ENCODE data around the gene ABHD16A.
A peak's percentile ranks its signal among the peaks of the same experiment; 100 is the strongest.

The ABHD16A gene

DNA sequence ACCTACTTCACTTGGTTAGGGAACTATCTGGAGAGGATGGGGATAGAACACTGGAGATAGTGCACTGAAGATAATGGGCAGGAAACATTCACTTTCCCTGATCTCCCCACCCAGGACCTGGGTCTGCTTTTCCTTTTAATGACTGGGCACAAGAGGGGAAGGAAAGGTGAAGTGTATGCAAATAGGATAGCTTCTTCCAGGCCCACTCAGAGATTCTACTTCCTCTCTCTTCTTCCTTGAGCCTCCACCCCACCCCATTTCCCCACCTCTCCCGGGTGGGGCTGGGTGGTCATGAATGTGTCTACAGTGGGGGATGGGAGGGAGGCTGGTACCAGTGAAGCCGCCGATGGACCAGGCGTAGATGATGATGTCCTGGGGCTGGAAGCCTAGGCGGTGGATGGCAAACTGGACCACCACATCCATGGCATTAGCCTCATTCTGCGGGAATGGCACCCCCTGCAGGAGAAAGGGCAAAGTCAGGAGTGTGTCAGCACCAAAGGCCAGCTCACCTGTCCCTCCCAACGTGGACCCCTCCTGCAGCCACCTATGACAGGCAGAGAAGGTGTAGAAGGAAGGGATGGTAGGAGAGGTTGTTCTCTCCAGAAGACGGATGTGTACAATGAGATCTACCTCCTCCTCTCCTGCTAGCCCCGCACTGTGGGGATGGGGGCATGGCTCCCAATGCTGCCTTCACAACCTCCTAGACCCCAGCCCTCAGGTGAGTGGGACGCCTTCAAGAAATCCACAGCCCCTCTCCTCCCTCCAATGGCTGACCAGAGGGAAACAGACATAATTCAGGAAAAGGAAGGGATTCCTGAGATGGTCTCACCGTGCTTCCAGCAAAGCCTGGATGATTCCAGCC lies 13.6 kb downstream of the ABHD16A start:
- DNase-seq (ENCODE audit: low spot score), result no peak

DNA sequence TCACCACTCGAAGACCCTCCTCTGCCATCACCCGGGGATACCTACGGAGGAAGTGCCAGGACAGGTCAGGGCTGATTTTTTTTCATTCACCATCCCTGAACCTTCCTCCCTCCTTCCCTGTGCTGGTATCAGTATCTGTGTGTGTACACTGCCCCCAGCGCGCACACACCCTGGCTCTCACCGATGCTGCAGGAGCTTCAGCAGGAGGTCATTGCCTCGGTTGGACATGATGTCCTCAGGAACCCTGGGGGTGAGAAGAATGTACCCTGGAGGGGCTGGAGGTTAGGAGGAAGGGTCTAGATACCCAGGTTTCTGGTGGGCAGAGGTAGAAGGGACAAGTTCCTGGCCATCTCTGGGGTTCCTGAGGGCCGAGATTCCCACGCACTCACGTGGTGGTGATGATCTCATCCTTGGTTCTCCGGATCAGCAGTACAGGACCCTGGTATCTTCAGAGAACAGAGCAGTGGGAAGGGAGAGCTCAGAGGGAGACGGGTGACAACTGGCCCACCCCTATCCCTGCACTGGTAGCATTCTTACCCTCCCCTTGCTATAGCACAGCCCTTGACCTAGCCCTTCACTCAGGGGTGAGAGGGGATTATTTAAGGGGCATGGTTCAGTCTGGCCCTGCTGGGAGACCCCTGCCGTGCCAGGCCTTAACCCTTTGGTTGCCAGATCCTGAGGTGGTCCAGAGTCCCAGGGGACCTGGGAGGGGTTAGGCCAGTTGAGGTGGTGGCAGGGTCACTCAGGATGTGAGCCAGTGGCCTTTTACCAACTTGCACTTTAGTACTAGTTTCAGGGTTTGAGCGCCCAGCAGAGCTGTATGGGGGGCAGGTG lies 15.0 kb downstream of the ABHD16A start:
- DNase-seq (ENCODE audit: low spot score), result no peak

DNA sequence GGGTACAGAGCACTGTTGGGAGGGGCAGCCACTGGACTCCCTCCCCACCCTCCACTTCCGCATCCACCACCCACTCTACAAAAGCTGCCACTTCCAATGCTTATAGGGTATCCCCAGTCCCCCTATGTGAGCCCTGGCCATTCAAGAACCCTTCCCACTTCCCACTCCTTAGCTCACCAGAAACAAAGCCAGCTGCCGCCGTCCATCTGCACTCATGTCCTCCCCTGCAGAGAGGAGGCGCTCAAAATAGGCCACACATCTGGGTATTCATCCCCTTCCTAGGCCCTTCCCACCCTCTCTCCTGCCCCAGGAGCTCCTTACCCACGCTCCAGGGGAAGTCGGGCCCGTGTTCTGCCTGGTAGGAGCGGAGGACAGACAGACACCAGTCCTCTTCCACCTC lies 15.8 kb downstream of the ABHD16A start:
- DNase-seq (ENCODE audit: low spot score), result no peak

DNA sequence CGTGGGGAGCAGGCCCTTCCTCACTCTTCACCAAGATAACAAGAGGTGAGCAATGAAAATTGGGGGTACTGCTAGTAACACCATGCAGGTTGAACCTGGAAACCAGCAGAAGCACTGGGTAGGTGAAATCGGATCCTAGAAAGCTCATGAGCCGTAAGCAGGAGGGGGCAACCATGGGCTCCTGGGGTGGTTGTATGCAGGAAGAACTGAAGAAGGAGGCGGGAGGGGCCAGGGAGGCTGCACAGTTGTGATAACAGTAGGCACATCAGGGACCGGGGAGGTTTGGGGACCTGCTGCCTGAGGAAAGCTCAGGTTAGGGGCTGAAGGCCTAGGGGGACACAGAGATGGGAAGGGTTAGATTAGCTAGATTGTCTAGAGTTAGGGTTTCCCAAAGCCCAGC lies 16.6 kb downstream of the ABHD16A start:
- no peak for DNase-seq (ENCODE audit: low spot score)

- DNase-seq (ENCODE audit: low spot score), result no peak
Observed at GRCh38 chr6:31683591-31683990, 19.5 kb downstream of the ABHD16A start.

- DNase-seq (ENCODE audit: low spot score), result no peak
Observed at GRCh38 chr6:31681135-31681671, 21.9 kb downstream of the ABHD16A start.

DNA sequence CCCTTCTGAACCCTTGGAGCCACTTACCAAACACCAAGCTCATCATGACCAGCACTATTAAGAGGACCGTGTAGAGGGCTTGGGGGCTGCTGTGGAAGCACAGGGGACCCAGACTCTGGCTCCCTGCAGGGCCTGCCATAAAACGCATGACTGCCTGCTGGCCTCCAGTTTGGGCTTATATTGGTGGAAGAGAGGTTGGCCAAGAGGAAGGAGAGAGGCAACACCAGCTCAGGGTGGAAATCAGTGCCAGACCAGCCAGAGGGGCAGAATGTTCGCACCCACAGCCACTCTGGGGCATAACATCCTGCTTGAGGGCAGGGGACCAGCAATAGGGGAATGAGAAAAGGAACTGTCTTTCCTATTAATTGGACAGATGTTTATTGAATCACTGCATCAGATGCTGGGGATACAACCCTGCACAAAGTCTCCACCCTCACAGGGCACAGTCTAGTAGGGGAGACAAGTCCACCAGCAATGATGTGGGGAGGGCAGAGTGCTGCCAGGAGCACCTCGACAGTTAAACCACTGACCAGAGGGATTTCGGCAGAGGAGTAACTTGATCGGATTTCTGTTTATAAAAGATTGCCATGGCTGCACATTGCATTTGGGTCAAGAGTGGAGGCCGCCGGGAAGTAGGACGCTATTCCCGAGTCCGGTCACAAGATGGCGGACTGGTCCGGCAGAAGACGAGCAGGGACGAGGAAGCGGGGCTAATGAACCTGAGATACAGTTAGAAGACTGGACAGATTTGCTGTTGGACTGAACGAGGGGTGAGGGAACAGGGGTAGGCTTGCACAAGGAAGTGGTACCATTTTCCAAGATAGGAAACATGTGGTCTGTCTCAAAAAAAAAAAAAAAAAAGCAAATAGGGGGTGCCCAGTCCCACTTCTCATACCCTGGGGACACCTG lies 22.6 kb downstream of the ABHD16A start, which contains the start of gene LY6G5C:
Gene LY6G5C, minus strand, starts transcription at position 842 of the 909 bp plus-strand sequence. Its CDS starts 694 bp downstream, at position 148.
- peak; percentile 78 for DNase-seq (ENCODE audit: low spot score)

GRCh38 chr6:31677955-31678354 lies 25.2 kb downstream of the ABHD16A start:
- no peak for DNase-seq (ENCODE audit: low spot score)

DNA sequence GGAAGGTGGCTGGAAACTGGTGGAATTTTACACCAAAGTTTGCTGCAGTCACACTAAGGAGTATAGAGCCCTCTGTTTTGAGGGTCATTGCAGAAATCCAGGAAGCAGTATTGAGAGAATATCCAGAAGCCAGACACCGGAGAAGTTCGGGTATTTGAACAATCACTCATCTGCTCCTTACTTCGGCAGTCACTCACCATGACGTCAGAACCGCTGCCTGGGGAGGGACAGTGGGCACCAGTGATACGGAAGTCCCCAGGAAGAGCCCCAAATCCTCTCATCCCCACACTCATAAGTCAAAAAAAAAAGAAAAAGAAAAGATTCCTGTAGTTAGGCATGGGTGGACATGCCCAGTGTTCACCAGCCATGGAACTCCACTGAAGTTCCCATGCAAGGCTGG lies 26.2 kb downstream of the ABHD16A start:
- no peak for DNase-seq (ENCODE audit: low spot score)

DNA sequence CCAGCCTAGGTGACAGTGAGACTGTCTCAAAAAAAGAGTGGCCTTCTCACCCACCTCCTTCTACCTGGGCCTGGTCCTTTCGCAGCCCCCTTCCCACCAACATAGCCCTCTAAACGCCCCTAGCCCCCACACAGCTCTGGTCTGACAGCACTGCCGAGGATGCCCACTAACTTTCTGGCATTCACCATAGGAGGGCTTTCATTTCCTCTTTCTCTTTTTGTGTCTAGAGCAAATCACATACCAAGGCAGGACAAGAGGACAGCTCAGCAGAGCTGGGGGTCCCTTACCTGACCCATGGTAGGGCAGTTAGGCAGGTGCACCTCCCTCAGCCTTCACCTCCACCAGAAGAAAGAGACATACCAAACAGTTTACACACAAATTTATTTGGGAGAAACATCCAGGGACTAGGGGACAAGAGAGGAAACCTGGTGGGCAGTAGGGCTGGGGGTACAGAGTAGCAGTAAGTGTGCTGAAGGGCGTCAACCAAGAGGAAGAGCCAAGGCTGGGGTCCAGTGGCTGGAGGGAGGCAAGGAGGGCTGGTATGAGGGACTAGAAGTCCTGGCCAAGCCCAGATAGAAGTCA lies 26.7 kb downstream of the ABHD16A start:
- no peak for DNase-seq (ENCODE audit: low spot score)

- DNase-seq (ENCODE audit: low spot score), result no peak
Observed at GRCh38 chr6:31669676-31670075, 33.4 kb downstream of the ABHD16A start, which contains the start of gene LY6G5B. LY6G5B (plus strand) TSS chr6:31669976; CDS start chr6:31670951, 975 bp downstream.

DNA sequence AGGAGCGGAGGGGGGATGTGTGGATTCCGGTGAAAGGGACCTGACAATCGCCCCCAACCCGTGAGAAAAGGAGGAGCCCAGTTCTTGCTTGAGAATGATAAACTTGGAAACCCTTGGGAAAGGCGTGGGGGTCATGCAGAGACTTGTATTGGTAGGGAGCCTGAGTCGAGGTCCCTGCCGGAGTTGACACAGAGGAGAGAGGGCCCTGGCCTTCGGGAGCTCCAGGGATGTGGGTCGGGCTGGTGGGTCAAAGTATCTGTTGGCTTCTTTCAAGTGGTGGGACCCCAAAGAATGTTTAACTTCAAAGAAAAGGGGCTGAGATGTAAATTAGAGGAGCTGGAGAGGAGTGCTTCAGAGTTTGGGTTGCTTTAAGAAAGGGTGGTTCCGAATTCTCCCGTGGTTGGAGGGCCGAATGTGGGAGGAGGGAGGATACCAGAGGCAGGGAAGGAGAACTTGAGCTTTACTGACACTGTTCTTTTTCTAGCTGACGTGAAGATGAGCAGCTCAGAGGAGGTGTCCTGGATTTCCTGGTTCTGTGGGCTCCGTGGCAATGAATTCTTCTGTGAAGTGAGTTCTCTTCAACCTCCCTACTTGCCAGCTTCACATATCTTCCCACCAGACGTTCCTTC lies 36.7 kb downstream of the ABHD16A start:
- no peak for DNase-seq (ENCODE audit: low spot score)

GRCh38 chr6:31665501-31666336 lies 37.4 kb downstream of the ABHD16A start, which contains the start of gene CSNK2B:
CSNK2B (plus strand) TSS chr6:31666080; CDS start chr6:31666832, 752 bp downstream.
- DNase-seq (ENCODE audit: low spot score), result peak; percentile 99

GRCh38 chr6:31664790-31665500 lies 38.2 kb downstream of the ABHD16A start, which contains the start of gene GPANK1:
GPANK1 (minus strand) TSS chr6:31664997; CDS start chr6:31664478, 519 bp downstream.
- peak; percentile 94 for DNase-seq (ENCODE audit: low spot score)

DNA sequence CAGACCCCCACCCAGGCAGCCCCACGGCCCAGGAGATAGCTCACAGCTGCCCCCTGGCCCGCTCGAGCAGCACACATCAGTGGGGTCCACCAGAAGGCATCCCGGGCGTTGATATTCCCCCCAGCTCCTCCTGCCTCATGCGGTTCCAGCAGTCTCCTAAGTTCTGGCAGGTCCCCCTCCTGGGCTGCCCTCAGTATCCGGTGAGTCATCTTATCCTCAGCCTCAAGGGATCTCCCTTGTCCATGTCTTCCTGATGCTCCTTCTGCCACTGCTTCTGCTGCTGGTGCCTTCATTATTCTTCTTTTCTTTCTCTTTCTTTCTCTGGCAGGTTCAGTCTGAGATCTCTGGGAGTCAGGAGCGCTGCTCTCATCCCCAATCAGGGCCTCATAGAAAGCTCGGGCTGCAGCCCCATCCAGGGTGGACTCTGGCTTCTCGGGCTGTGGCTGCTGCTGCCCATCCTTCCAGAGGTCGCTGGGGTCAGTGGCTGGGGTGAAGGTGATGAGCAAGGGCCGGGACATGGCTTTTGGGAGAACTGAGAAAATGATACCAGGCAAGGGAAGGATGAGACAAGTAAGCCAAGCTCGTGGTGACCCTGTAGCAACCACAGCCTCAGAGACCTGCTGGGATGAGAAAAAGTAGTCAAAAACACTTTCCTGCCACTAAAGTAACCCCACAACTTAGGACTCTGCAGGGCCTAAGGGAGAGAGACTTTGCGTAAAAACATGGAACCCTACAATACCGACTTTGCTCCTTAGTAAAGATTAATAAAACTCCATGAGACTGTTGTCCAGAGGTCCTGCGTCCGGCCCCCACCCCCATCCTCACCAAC lies 38.9 kb downstream of the ABHD16A start:
- no peak for DNase-seq (ENCODE audit: low spot score)

DNA sequence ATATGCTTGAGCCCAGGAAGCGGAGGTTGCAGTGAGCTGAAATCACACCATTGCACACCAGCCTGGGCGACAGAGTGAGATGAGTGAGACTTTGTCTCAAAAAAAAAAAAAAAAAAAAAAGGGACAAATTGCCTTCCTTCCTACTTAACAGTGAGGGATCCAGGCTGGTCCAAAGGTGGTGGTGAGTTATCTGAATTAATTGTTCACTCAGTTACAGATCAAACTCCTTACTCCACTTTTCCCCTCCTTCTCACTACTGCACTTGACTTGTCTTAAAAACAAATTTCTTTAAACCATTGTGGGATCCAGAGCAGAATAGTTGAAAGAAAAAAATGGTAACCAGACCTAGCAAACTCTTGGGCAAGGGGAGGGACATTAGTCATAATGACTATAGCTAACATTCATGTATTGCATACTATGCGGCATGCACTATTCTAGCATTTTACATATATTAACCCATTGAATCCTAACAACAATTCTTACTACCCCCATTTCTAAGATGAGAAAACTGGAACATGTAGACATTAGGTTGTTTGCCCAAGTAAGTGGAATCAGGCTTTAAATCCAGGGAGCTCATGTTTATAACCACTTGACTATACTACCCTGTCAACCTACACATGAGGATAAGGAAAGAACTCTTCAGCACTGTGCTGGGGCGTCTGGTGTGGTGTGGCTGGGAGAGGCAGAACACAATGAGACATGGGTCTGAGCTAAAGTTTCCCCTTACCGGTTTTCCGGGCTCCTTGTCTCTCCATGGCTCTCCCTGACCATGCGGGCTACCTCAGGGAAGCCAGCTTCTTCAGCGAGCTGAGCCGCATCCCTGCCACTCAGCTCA lies 39.8 kb downstream of the ABHD16A start:
- no peak for DNase-seq (ENCODE audit: low spot score)

DNA sequence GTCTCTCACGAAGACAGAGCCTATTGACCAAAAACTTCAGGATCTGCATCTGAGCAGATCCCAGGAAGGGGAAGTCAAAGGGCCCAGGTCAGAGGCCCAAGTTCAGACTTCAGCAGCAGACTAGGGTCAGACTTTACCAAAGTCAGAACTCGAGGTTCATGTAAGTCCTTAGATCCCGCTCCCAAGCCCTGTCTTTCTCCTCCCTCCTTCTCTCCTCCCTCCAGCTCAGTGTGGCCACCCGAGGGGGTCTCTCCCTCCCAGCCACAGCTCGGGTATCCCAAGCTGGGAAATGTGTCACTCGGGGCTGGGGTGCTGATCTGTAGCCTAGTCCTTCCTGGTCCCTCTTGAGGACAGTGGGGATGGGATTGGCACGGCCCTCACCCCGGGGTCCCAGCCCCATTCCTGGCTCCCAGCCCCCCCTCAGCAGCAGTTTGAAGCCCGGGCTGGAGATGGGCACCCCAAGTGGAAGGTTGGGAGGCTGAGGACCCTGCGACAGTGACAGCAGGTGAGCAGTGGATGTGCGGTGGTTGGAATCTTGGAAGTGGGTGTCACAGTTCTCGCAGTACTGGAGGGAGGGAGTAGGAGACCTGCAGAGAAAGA lies 40.9 kb downstream of the ABHD16A start:
- no peak for DNase-seq (ENCODE audit: low spot score)

All from activated CD4-positive, alpha-beta T cell treated with anti-CD3 and anti-CD28 coated beads, Interleukin-2, Interleukin-4, amounts not matched to agents 100 ng/mL and 50 ng/mL, durations not matched to agents 16 hours and 8 hours (primary cell).